ENCODE results near the gene GBA2. TPM values are rescaled to one million over a fixed set of nuclear protein-coding genes. Genes with fewer than 3 reads are reported as not detected.
A peak's percentile ranks its signal among the peaks of the same experiment; 100 is the strongest.

The GBA2 gene
- total RNA-seq = 10 to 100 TPM; 19.6 to 23.7 TPM

DNA sequence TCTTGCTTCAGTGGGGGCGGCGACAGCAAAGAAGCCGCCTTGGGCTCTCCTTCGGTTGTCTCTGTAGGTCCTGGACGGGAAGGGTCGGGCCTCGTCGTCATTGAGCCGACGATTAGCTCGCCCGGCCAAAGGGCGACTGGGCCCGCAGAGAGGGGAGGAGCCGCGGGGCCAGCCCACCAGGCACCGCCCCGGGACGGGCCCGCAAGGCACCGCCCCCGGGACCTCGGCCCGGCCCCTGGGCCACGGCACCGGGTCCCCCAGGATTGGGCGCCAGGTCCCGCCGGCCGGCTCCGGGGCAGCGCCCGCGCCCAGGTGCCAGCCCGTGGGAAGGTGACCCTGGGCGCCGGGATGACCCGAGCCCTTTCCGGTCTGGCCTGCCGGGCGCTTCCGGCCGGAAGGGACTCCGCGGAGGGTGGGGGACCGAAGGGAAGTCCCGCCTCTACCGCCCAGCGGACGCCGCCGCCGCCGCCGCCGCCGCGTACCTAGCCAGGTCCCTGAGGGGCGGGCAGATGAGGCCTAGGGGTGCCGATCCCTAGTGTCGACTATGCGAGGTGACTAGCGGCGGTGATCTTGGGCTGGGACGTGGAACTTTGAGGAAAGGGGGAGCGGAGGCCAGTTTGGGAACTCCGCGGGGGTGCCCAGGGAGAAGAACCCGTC is at the start of gene GBA2, which contains the start of gene RGP1:
Gene GBA2, minus strand, starts transcription at position 371 of the 657 bp plus-strand sequence. CDS start 524 bp downstream, outside the sequence.
Gene RGP1, plus strand, starts transcription at position 430 of the 657 bp plus-strand sequence. CDS start 469 bp downstream, outside the sequence.
- peak within 1 kb of the TSS; percentile 88 for H3K27ac Mint-ChIP-seq
- peaks cover 25% of the 10 kb centered on the region for H3K36me3 Mint-ChIP-seq (ENCODE audit: low read depth)
- ChIA-PET CTCF (interaction anchor here (0.6 to 4.5 kb wide), 14 partner anchors 8 to 403 kb away, joined by 3 to 54 read pairs (median 4); partner anchors contain the start of genes CREB3, SPAG8 and TLN1), POLR2A (interaction anchor here (0.6 to 3.3 kb wide), 7 partner anchors 12 to 59 kb away, joined by 3 to 14 read pairs (median 3); partner anchors contain the start of genes CREB3 and TLN1)
- DNase-seq (peak; percentile 83), ATAC-seq (peak; percentile 79)
- H3K4me1 Mint-ChIP-seq = peaks cover 40% of the 10 kb centered on the region
- intact Hi-C loops (cut with DNase I, micrococcal nuclease) = loop anchor here (1.0 to 5.0 kb wide), 7 partner anchors 17 to 1292 kb away; partner anchors contain the start of genes CCDC107 (in 2 of the 2), CREB3 (in 2 of the 2), RMRP (in 2 of the 2) and TLN1 (in 2 of the 2)
- H3K4me3 Mint-ChIP-seq = peak within 1 kb of the TSS; percentile 93
- no peaks in the 10 kb centered on the region for H3K9me3 Mint-ChIP-seq (ENCODE audit: low read depth)
- no peaks in the 10 kb centered on the region for H3K27me3 Mint-ChIP-seq

DNA sequence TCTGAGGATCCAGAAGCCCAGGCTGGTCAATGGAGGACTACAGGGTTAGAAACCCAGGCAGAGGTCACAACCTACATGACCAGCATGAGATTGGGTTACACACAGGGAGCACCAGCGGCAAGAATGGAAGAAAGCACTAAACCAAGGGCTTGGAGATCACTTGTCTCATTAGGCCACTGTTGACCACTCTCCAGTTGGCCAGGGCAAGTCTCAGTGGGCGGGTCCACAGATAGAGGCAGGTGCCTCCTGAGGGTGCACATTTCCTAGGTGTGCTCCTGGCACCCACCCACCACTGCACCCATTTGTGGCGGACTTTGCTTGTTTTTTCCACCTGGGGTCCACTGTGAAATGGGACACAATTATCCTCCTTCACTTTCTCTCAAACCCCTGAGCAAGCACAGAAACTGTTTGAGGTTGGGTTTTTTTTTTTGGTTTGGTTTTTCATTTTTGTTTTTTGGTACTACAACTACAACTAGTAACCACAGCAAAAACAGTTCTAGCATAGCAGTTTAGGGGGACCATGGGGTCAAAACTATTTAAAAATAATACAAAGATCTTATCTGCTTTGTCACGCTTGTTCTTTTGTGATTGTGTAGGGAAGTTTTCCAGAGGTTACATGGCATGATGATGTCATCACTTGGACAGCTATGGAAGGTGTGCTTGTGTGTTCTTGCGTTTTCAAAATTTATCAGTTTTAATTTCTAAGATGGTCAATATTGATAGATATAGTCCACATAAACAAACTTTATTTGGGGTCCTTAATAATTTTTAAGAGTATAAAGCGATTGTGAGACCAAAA is 48.5 kb upstream of the GBA2 start:
- Mint-ChIP-seq H3K9me3 (ENCODE audit: low read depth) (no peaks in the 10 kb centered on the region), H3K27me3 (no peaks in the 10 kb centered on the region), H3K27ac (no peak overlapping the region), H3K4me3 (no peak overlapping the region), H3K4me1 (peaks cover 25% of the 10 kb centered on the region), H3K36me3 (ENCODE audit: low read depth) (peaks cover 20% of the 10 kb centered on the region)
- ChIA-PET CTCF (interaction anchor here (0.7 to 1.4 kb wide), 3 partner anchors 17 to 211 kb away, joined by 3 to 5 read pairs (median 3); partner anchors contain the start of gene HINT2), POLR2A (no interaction called here)
- intact Hi-C loops (cut with DNase I, micrococcal nuclease) = no loop called here
- ATAC-seq = no peak
- DNase-seq = no peak

DNA sequence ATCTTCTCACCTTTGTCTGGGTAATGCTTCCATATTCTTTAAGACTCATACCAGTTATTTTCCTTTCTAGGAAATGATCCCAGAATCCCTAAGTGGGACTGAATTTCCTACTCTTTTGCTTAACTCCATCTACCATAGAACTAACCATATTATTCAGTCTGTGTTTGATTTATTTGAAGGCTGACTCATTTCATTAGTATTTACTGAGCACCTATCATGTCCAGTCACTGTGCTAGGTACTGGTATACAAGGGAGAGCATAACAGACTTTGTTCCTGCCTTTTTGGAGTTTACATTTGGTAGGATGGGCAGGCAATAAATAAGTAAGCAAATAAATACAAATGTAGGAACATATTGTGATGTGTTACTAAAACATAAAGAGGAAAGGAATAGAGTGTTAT is 46.7 kb upstream of the GBA2 start:
- no peak overlapping the region for H3K4me3 Mint-ChIP-seq
- intact Hi-C loops (cut with DNase I, micrococcal nuclease) = loop anchor here in 1 of 2 experiments (2.0 kb wide), 1 partner anchor 21 kb away; no protein-coding TSS in a partner anchor
- no peak overlapping the region for H3K27ac Mint-ChIP-seq
- ATAC-seq = no peak
- ChIA-PET CTCF (interaction anchor here (1.5 kb wide), 1 partner anchor 87 kb away, joined by 4 read pairs; no protein-coding TSS in a partner anchor), POLR2A (no interaction called here)
- no peaks in the 10 kb centered on the region for H3K27me3 Mint-ChIP-seq
- no peak for DNase-seq
- H3K9me3 Mint-ChIP-seq (ENCODE audit: low read depth) = no peaks in the 10 kb centered on the region
- H3K4me1 Mint-ChIP-seq = peaks cover 25% of the 10 kb centered on the region
- H3K36me3 Mint-ChIP-seq (ENCODE audit: low read depth) = peaks cover 10% of the 10 kb centered on the region

DNA sequence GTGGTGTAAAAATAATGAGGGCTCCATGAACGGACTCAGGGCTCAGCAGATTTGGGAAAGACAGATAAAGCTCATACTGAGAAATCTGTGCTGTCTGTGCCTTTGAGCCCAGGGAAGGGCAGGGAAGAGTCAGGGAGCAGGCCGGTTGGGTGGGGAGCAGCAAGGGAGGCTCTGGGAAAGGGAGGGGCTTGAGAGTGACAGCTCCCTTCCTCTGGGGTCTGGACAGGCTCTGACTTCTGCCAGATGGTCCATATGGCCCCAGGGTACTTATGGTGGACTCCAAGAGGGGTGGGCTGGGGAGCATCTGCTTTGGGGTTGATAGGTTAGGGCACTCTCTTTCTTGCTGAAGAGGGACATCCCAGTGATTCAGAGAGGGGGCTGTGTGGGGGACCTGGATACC is 44.4 kb upstream of the GBA2 start:
- Mint-ChIP-seq H3K36me3 (ENCODE audit: low read depth) (peaks cover 2% of the 10 kb centered on the region), H3K4me3 (no peak overlapping the region), H3K27me3 (no peaks in the 10 kb centered on the region), H3K27ac (no peak overlapping the region), H3K9me3 (ENCODE audit: low read depth) (no peaks in the 10 kb centered on the region), H3K4me1 (peaks cover 15% of the 10 kb centered on the region)
- ATAC-seq (no peak), DNase-seq (no peak)
- CTCF ChIA-PET = interaction anchor here (0.9 to 1.0 kb wide), 2 partner anchors 89 to 239 kb away, joined by 3 to 6 read pairs; no protein-coding TSS in a partner anchor
- POLR2A ChIA-PET = no interaction called here
- intact Hi-C loops (cut with DNase I, micrococcal nuclease) = no loop called here

DNA sequence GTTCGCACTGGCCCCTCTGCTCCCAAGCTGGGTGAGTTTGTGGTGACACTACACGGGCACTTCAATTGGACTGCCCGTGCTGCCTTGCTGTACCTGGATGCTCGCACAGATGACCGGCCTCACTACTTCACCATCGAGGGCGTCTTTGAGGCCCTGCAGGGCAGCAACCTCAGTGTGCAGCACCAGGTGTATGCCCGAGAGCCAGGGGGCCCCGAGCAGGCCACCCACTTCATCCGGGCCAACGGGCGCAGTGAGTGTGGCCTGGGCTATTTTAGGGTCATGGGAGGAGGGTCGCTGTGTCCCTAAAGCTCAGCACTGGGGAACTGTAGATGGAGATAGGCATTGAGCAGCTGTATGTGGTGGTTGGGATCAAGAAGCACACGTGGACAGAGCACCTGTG is 43.8 kb upstream of the GBA2 start:
- Mint-ChIP-seq H3K27ac (no peak overlapping the region), H3K4me3 (no peak overlapping the region), H3K4me1 (peaks cover 10% of the 10 kb centered on the region), H3K27me3 (no peaks in the 10 kb centered on the region), H3K36me3 (ENCODE audit: low read depth) (peaks cover 2% of the 10 kb centered on the region), H3K9me3 (ENCODE audit: low read depth) (no peaks in the 10 kb centered on the region)
- CTCF ChIA-PET = interaction anchor here (0.6 to 1.6 kb wide), 4 partner anchors 89 to 1186 kb away, joined by 3 to 6 read pairs (median 4); no protein-coding TSS in a partner anchor
- intact Hi-C loops (cut with DNase I, micrococcal nuclease) = no loop called here
- no peak for DNase-seq
- no peak for ATAC-seq
- POLR2A ChIA-PET = no interaction called here

DNA sequence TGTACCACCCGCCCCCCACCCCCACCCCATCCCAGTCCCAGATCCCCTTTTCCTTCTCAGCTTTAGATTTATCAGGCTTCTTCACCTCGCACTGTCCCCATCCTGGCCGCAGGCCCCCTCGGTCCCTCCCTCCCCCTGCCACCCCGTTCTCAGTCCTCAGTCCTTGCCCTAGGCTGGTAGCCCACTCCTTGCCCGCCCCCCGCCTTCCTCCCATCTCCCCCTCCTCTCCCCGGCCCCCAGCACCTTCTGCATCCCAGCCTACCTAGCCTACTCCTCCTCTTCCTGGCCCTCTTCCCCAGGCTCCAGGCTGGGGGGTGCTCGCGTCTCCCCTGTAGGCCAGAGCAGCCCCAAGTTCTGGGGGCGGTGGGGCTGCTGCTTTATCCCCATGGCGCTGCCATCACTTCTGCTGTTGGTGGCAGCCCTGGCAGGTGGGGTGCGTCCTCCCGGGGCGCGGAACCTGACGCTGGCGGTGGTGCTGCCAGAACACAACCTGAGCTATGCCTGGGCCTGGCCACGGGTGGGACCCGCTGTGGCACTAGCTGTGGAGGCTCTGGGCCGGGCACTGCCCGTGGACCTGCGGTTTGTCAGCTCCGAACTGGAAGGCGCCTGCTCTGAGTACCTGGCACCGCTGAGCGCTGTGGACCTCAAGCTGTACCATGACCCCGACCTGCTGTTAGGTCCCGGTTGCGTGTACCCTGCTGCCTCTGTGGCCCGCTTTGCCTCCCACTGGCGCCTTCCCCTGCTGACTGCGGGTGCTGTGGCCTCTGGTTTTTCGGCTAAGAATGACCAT is 43.2 kb upstream of the GBA2 start:
- no peak for DNase-seq
- H3K9me3 Mint-ChIP-seq (ENCODE audit: low read depth) = no peaks in the 10 kb centered on the region
- intact Hi-C loops (cut with DNase I, micrococcal nuclease) = no loop called here

DNA sequence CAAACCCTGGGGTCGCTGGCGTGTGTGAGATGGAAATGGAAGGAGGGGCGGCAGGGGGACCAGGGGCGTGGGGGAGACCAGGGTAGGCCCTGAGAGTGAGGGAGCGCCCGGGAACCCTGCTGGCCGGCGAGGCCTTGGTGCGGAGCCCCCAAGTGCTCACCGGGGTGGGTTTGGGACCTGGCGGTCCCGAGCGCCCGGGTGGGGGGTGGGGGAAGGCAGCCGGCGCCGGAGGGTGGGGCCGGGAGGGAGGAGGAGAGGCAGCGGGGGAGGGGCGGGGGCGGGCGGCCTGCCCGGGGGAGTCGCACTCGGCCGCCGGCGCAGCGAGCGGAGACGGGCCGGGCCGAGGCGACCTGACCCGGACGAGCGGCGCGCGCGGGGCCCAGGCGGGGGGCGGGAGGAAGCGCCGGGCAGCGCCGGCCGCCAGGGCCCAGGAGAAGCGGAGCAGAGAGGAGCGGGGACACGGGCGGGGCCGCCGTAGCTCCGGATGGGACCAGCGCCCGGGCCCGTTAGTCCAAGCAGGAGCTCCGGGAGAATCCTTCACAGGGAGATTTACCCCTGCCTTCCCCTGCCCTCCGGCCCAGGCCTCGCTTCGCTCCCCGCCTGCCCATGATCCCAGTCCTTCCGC is 42.4 kb upstream of the GBA2 start, which contains the start of gene NPR2:
Gene NPR2, plus strand, starts transcription at position 295 of the 625 bp plus-strand sequence. CDS start 818 bp downstream, outside the sequence.
- DNase-seq (no peak), ATAC-seq (no peak)
- POLR2A ChIA-PET = no interaction called here
- intact Hi-C loops (cut with DNase I, micrococcal nuclease) = no loop called here
- H3K36me3 Mint-ChIP-seq (ENCODE audit: low read depth) = peaks cover 5% of the 10 kb centered on the region
- H3K9me3 Mint-ChIP-seq (ENCODE audit: low read depth) = no peaks in the 10 kb centered on the region
- H3K4me1 Mint-ChIP-seq = peaks cover 3% of the 10 kb centered on the region
- H3K27ac Mint-ChIP-seq = no peak within 1 kb of the TSS
- H3K27me3 Mint-ChIP-seq = no peaks in the 10 kb centered on the region
- H3K4me3 Mint-ChIP-seq = no peak within 1 kb of the TSS
- CTCF ChIA-PET = interaction anchor here (0.6 to 1.6 kb wide), 2 partner anchors 91 to 121 kb away, joined by 3 to 5 read pairs; no protein-coding TSS in a partner anchor

More for the DNA sequence above, 43.2 kb upstream of the GBA2 start:
- Mint-ChIP-seq H3K4me3 (no peak overlapping the region), H3K27ac (no peak overlapping the region), H3K4me1 (peaks cover 7% of the 10 kb centered on the region), H3K27me3 (no peaks in the 10 kb centered on the region), H3K36me3 (ENCODE audit: low read depth) (peaks cover 2% of the 10 kb centered on the region)
- ChIA-PET POLR2A (interaction anchor here (0.5 kb wide), 1 partner anchor 1147 kb away, joined by 6 read pairs; no protein-coding TSS in a partner anchor), CTCF (interaction anchor here (0.6 to 1.6 kb wide), 5 partner anchors 32 to 1186 kb away, joined by 3 to 5 read pairs (median 3); no protein-coding TSS in a partner anchor)
- ATAC-seq = no peak

DNA sequence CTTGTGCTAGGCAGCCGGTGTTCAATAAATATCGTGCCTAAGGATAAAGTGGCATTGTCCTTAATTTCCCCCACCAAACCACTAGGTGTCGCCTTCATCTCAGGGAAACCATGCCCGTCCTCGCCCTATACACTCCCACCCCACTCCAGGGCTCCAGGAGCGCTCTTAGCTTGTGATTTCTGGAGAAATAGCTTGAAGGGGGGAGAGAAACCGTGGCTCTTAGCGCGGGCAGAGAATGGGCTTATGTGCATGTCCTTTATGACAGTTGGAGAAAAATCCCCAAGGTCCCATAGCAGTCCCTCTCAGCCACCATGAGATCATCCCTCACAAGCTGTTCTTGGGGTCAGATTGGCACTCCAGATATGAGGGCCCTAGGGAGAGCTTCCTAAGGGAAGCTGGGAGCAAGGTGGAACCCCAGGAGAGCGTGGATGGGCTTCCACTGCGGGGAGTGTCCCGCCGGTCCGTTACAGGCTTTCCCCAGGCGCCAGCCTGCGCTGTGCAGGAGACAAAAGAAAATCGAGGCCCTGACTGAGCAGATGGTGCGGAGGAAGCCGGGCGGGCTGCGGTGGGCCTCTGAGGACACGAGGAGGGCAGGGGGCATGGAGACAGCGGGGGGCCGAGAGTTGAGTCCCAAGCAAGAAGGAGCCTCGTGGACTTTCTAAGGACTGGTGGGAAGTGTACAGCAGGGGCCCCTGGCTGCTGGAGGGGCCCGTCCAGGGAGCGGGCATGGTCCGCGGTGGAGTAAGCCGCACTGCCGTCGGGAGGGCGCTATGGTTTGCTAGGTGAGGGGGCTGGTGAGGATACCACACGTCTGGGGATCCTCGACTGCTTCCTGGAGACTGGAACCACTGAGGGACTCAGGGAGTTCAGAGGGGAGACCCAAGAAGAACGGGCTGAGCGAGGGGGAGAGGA is 41.6 kb upstream of the GBA2 start:
- CTCF ChIA-PET = interaction anchor here (0.6 to 3.6 kb wide), 37 partner anchors 8 to 237 kb away, joined by 3 to 50 read pairs (median 4); partner anchors contain the start of genes CCDC107, FAM221B, HINT2 and RMRP
- H3K36me3 Mint-ChIP-seq (ENCODE audit: low read depth) = peaks cover 9% of the 10 kb centered on the region
- intact Hi-C loops (cut with DNase I, micrococcal nuclease) = loop anchor here (1.0 kb wide), 2 partner anchors 36 to 92 kb away; no protein-coding TSS in a partner anchor
- POLR2A ChIA-PET = interaction anchor here (0.5 kb wide), 1 partner anchor 312 kb away, joined by 4 read pairs; no protein-coding TSS in a partner anchor
- no peaks in the 10 kb centered on the region for H3K9me3 Mint-ChIP-seq (ENCODE audit: low read depth)
- H3K4me3 Mint-ChIP-seq = no peak overlapping the region
- peak; percentile 94 for ATAC-seq
- no peak overlapping the region for H3K27ac Mint-ChIP-seq
- DNase-seq = peak; percentile 67
- H3K27me3 Mint-ChIP-seq = no peaks in the 10 kb centered on the region
- H3K4me1 Mint-ChIP-seq = peaks cover 3% of the 10 kb centered on the region

DNA sequence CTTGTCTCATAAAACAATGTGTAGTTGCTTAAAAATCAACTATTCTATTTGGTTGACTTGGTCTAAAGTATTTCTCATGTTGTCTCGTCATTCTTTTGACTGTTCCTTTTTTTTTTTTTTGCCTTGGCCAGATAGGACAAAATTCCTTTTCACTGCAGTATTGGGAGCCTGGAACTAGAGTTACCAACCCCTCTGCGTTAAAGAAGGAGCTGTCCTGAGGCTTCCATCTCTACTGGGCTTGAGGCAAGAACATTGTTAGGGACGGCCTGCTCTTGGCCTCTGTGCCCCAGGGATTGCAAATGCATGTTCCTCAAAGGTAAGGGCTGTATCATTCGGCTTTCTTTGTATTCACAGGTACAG is 41.0 kb upstream of the GBA2 start:
- Mint-ChIP-seq H3K27ac (no peak overlapping the region), H3K4me1 (peaks cover 3% of the 10 kb centered on the region), H3K36me3 (ENCODE audit: low read depth) (peaks cover 10% of the 10 kb centered on the region), H3K27me3 (no peaks in the 10 kb centered on the region), H3K9me3 (ENCODE audit: low read depth) (no peaks in the 10 kb centered on the region), H3K4me3 (no peak overlapping the region)
- POLR2A ChIA-PET = no interaction called here
- ATAC-seq (no peak), DNase-seq (no peak)
- intact Hi-C loops (cut with DNase I, micrococcal nuclease) = loop anchor here (1.0 kb wide), 2 partner anchors 36 to 92 kb away; no protein-coding TSS in a partner anchor
- CTCF ChIA-PET = interaction anchor here (0.6 to 3.6 kb wide), 34 partner anchors 8 to 236 kb away, joined by 3 to 50 read pairs (median 4); partner anchors contain the start of genes CCDC107, FAM221B, HINT2 and RMRP
